Endodermal cell (in vitro differentiated cells): ENCODE data around the gene C17orf50. TPM values are rescaled to one million over a fixed set of nuclear protein-coding genes. Genes with fewer than 3 reads are reported as not detected.

Experiments
- DNase-seq: peaks from one replicate; pipeline ENCODE4 v3.0.0-alpha.2; 2017
- H3K27ac ChIP-seq: 2 replicates; pipeline ENCODE4 v1.5.1; 2013; ENCODE audit warnings: mild to moderate bottlenecking, low read depth, low read length, moderate library complexity
- H3K27me3 ChIP-seq: 2 replicates; pipeline ENCODE4 v1.6.1; 2013; ENCODE audit warnings: mild to moderate bottlenecking, low read length, moderate library complexity; ENCODE audit not compliant: insufficient read depth, control insufficient read depth, poor library complexity, severe bottlenecking
- H3K36me3 ChIP-seq: 2 replicates; pipeline ENCODE4 v1.7.0; 2013; ENCODE audit warnings: mild to moderate bottlenecking, low read length, moderate library complexity; ENCODE audit not compliant: control insufficient read depth, insufficient read depth
- H3K4me1 ChIP-seq: one replicate; pipeline ENCODE4 v1.7.0; 2013; ENCODE audit warnings: low read length; ENCODE audit not compliant: control insufficient read depth, insufficient read depth
- H3K4me3 ChIP-seq: 2 replicates; pipeline ENCODE4 v1.5.1; 2013; ENCODE audit warnings: mild to moderate bottlenecking, low read length, moderate library complexity
- H3K9ac ChIP-seq: 2 replicates; pipeline ENCODE4 v1.6.1; 2013; ENCODE audit warnings: mild to moderate bottlenecking, low read length, moderate library complexity; ENCODE audit not compliant: poor library complexity, severe bottlenecking; ENCODE audit errors: extremely low read depth
- H3K9me3 ChIP-seq: 2 replicates; pipeline ENCODE4 v1.6.1; 2013; ENCODE audit warnings: mild to moderate bottlenecking, low read length, moderate library complexity; ENCODE audit not compliant: control insufficient read depth
- H3K27ac Mint-ChIP-seq: 2 replicates; pipeline ENCODE4 v1.8.0; 2020; ENCODE audit warnings: mixed read lengths
- H3K27me3 Mint-ChIP-seq: 2 replicates; pipeline ENCODE4 v1.8.0; 2021; ENCODE audit warnings: mild to moderate bottlenecking, mixed read lengths; ENCODE audit not compliant: insufficient read depth
- H3K36me3 Mint-ChIP-seq: 2 replicates; pipeline ENCODE4 v1.8.0; 2020; ENCODE audit warnings: low read depth, mixed read lengths
- H3K4me1 Mint-ChIP-seq: 2 replicates; pipeline ENCODE4 v1.8.0; 2020; ENCODE audit warnings: mixed read lengths
- H3K4me3 Mint-ChIP-seq: 2 replicates; pipeline ENCODE4 v1.8.0; 2020; ENCODE audit warnings: mild to moderate bottlenecking, moderate library complexity, mixed read lengths
- H3K9me3 Mint-ChIP-seq: 2 replicates; pipeline ENCODE4 v1.8.0; 2020; ENCODE audit warnings: mild to moderate bottlenecking, mixed read lengths
- WGBS, 2 experiments: methylation state at CpG; one replicate each; pipeline versions ENCODE4 v1.1.5 to v1.1.7; 2013; ENCODE audit warnings: missing lambda C conversion rate in 2 of 2, mixed read lengths in 1 of 2; ENCODE audit not compliant: insufficient coverage in 1 of 2, insufficient read length in 1 of 2; 5-methylcytosine and 5-hydroxymethylcytosine counted together
- long read RNA-seq, 4 experiments: library from polyadenylated mRNA in 2 of 4; library from RNA in 1 of 4; library from capped mRNA in 1 of 4; stranded (forward) in 3 of 4; unstranded in 1 of 4; transcript quantifications; one replicate each; pipeline ENCODE4 v2.0.0, GENCODE V29; 2020 to 2021; ENCODE audit warnings: inconsistent platforms in 1 of 4
- polyA plus RNA-seq, 2 experiments: library from polyadenylated mRNA; stranded (reverse); fragments of 50-300 nt; gene quantifications; one replicate each; pipeline ENCODE4 v1.2.3, GENCODE V29; 2013
- total RNA-seq, 2 donors: library from RNA; stranded (reverse); fragmentation: NEBNext Ultra II Directional in 1 of 2; extraction: Animal tissue kit (Norgen Biotek cat#: 25700) in 1 of 2; gene quantifications; 2 replicates in 1 of 2; 3 replicates in 1 of 2; pipeline ENCODE4 v1.2.1, GENCODE V29; 2021
- TF ChIP-seq, protein P1 (sequence below): fragments of 200-600 bp; sonication (generic); conservative IDR thresholded peaks from 2 replicates; pipeline ENCODE4 v1.5.0; 2021; ENCODE audit warnings: antibody characterized with exemption, mild to moderate bottlenecking

Gene C17orf50
- total RNA-seq, result not detected
- not detected for polyA plus RNA-seq (2013, experiment 1 of 2)
- polyA plus RNA-seq (2013, experiment 2 of 2), result not detected
- long read RNA-seq, experiment 1, result 0 reads
- long read RNA-seq, experiment 2, result 0 reads
- long read RNA-seq, experiment 3, result 0 reads
- long read RNA-seq, experiment 4, result 0 reads

DNA sequence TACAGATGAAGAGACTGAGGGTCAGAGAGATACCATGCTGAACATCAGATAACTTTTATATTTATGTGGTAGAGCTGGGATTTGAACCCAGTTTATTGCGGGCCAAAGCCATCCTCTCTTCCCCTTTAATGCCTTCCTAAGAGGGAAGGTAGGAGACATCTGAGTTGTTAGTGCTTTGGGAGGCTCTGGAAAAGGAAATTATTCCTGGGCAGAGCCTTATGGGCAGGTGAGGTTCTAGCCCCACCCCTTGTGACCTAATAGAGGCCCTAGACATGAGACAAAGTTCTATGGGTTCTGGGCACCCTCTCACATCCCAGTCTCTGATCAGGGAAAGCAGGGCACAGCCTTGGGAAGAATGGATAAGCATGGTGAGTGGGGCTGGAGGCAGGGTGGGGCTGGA is at the start of gene C17orf50:
Gene C17orf50 (plus strand): TSS at position 301 of the 400 bp plus-strand sequence. CDS start 55 bp downstream, at position 356.
- H3K4me3 ChIP-seq, result no peak within 1 kb of the TSS
- H3K36me3 ChIP-seq, result no peaks in the 10 kb centered on the region
- Mint-ChIP-seq H3K27me3 (peaks cover 11% of the 10 kb centered on the region), H3K36me3 (no peaks in the 10 kb centered on the region), H3K27ac (no peak within 1 kb of the TSS), H3K4me3 (no peak within 1 kb of the TSS), H3K9me3 (no peaks in the 10 kb centered on the region), H3K4me1 (peaks cover 6% of the 10 kb centered on the region)
- no peaks in the 10 kb centered on the region for H3K4me1 ChIP-seq
- DNase-seq, result no peak
- H3K27me3 ChIP-seq, result no peaks in the 10 kb centered on the region
- no peak within 1 kb of the TSS for H3K27ac ChIP-seq
- whole genome bisulfite sequencing, 2 experiments, result 100% methylated on average over 1 of the region's 1 CpG; no CpG with 5 or more reads in 1 of the 2 experiments
- H3K9ac ChIP-seq, result no peak within 1 kb of the TSS
- H3K9me3 ChIP-seq, result no peaks in the 10 kb centered on the region
- TF ChIP-seq, protein P1, sequence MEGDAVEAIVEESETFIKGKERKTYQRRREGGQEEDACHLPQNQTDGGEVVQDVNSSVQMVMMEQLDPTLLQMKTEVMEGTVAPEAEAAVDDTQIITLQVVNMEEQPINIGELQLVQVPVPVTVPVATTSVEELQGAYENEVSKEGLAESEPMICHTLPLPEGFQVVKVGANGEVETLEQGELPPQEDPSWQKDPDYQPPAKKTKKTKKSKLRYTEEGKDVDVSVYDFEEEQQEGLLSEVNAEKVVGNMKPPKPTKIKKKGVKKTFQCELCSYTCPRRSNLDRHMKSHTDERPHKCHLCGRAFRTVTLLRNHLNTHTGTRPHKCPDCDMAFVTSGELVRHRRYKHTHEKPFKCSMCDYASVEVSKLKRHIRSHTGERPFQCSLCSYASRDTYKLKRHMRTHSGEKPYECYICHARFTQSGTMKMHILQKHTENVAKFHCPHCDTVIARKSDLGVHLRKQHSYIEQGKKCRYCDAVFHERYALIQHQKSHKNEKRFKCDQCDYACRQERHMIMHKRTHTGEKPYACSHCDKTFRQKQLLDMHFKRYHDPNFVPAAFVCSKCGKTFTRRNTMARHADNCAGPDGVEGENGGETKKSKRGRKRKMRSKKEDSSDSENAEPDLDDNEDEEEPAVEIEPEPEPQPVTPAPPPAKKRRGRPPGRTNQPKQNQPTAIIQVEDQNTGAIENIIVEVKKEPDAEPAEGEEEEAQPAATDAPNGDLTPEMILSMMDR, result no peak

DNA sequence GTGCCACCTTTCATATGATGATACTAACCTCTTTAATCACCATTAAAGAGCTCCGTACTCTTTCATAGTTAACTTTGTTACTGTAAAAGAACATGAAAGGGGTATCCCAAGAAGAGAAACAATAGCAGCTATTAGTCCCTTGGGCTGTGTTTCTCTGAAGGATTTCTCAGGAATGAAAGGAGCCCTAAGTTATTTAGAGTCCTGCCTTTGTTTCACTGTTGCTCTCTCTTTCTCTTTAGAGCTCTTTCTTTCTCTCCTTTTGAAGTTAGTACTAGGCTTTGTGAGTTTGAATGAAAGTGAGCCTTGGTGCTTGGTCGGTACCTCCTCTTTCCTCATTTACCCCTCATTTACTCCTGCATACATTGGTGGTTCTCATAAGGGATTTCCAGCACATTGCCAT is 49.7 kb upstream of the C17orf50 start:
- TF ChIP-seq, protein P1, result no peak
- no peaks in the 10 kb centered on the region for H3K27me3 Mint-ChIP-seq
- no peak overlapping the region for H3K9ac ChIP-seq
- no peak overlapping the region for H3K27ac Mint-ChIP-seq
- H3K27ac ChIP-seq, result no peak overlapping the region
- H3K4me3 Mint-ChIP-seq, result no peak overlapping the region
- H3K9me3 Mint-ChIP-seq, result no peaks in the 10 kb centered on the region
- no peaks in the 10 kb centered on the region for H3K9me3 ChIP-seq
- H3K4me1 ChIP-seq, result peaks cover 4% of the 10 kb centered on the region
- DNase-seq, result no peak
- no peaks in the 10 kb centered on the region for H3K27me3 ChIP-seq
- peaks cover 31% of the 10 kb centered on the region for H3K36me3 Mint-ChIP-seq
- no peak overlapping the region for H3K4me3 ChIP-seq
- H3K36me3 ChIP-seq, result peaks cover 67% of the 10 kb centered on the region
- peaks cover 6% of the 10 kb centered on the region for H3K4me1 Mint-ChIP-seq
- WGBS, 2 experiments, result 83 to 88% methylated on average over 1 to 2 of the region's 2 CpGs

DNA sequence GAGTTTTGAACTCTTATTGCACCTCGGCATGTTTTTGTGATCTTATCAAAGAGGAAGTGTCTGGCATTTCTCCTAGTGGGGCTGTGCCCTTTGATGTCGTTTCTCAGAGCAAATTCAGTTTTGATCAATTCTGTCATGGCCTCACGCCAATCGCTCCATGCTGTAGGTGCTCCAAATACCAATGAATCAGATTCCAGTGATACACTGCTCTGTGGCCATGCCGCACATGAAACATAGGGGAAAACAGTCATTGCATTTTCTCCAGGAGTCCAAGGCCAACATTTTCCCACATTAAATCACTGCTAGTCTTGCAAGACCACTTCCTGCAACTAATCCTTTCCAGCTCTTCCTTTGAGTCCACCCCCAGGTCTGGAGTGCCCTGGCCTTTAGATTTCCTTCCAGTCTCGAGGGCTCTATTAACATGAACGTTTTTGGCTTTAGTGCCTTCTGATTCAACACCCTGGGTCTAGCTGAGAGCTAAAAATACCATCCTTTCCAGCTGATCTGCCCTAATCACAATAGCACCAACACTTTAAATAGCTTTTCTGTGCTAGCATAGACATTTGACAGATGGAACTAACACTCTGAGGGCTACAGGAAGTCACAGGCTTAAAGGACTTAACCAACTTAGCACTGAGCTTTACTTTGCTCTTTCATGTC is 47.5 kb upstream of the C17orf50 start:
- H3K27ac Mint-ChIP-seq, result no peak overlapping the region
- WGBS, 2 experiments, result 76 to 84% methylated on average over 7 of the region's 7 CpGs
- Histone ChIP-seq H3K9ac (no peak overlapping the region), H3K36me3 (peaks cover 85% of the 10 kb centered on the region), H3K4me1 (peaks cover 6% of the 10 kb centered on the region), H3K4me3 (no peak overlapping the region), H3K9me3 (no peaks in the 10 kb centered on the region), H3K27me3 (no peaks in the 10 kb centered on the region), H3K27ac (peak overlapping the region; percentile 3)
- H3K4me3 Mint-ChIP-seq, result no peak overlapping the region
- no peak for DNase-seq
- H3K36me3 Mint-ChIP-seq, result peaks cover 37% of the 10 kb centered on the region
- peaks cover 14% of the 10 kb centered on the region for H3K4me1 Mint-ChIP-seq
- no peaks in the 10 kb centered on the region for H3K9me3 Mint-ChIP-seq
- H3K27me3 Mint-ChIP-seq, result no peaks in the 10 kb centered on the region
- TF ChIP-seq, protein P1, result no peak
